Liver (tissue), 3 donors: ENCODE measurements around the gene MAPK8IP3.

Experiments
- CTCF ChIP-seq: fragments of 150-350 bp; IDR thresholded peaks from 2 replicates; pipeline ENCODE4 v1.5.1; 2017; ENCODE audit warnings: improper control_type of control experiment, low read depth, low read length; ENCODE audit not compliant: missing input control
- SP1 ChIP-seq: IDR thresholded peaks from 2 replicates; pipeline ENCODE4 v1.6.1; 2018; ENCODE audit warnings: antibody characterized with exemption, mild to moderate bottlenecking
- YY1 ChIP-seq: IDR thresholded peaks from 2 replicates; pipeline ENCODE4 v1.6.1; 2016; ENCODE audit warnings: antibody characterized with exemption, mild to moderate bottlenecking
- ZBTB33 ChIP-seq: IDR thresholded peaks from 2 replicates; pipeline ENCODE4 v1.6.1; 2016; ENCODE audit warnings: antibody characterized with exemption
- donor health status: healthy.
- donor health status: healthy.

GRCh38 chr16:1779234-1779701 is 73.3 kb downstream of the MAPK8IP3 start:
- no peak for TF ChIP-seq CTCF
- no peak for TF ChIP-seq YY1
- TF ChIP-seq ZBTB33, result no peak
- TF ChIP-seq SP1, result no peak
